NCI-H82 (cell line): Measurements from ENCODE around the gene UCK2.
A peak's percentile ranks its signal among the peaks of the same experiment; 100 is the strongest.

Experiments
- DNase-seq: peaks from one replicate; lab custom pipeline; 2025; lab: John Stamatoyannopoulos, UW

The UCK2 gene

GRCh38 chr1:165834229-165834628, 6.8 kb downstream of the UCK2 start:
- no peak for DNase-seq

GRCh38 chr1:165834881-165835280, 7.5 kb downstream of the UCK2 start:
- no peak for DNase-seq

- DNase-seq: no peak
These were observed 9.5 kb downstream of the UCK2 start for GRCh38 chr1:165836664-165837482.

- no peak for DNase-seq
These were observed 10.5 kb downstream of the UCK2 start for GRCh38 chr1:165837838-165838364.

GRCh38 chr1:165840423-165840822, 13.0 kb downstream of the UCK2 start:
- no peak for DNase-seq

- no peak for DNase-seq
These were observed 14.2 kb downstream of the UCK2 start for GRCh38 chr1:165841582-165842017.

- DNase-seq: no peak
These were observed 14.7 kb downstream of the UCK2 start for GRCh38 chr1:165842023-165842670.

GRCh38 chr1:165842671-165843129, 15.3 kb downstream of the UCK2 start:
- DNase-seq: no peak

- no peak for DNase-seq
These were observed 15.9 kb downstream of the UCK2 start for GRCh38 chr1:165843304-165843703.

GRCh38 chr1:165844114-165844798, 16.8 kb downstream of the UCK2 start:
- DNase-seq: no peak

- no peak for DNase-seq
These were observed 17.5 kb downstream of the UCK2 start for GRCh38 chr1:165844933-165845332.

GRCh38 chr1:165845569-165845968, 18.2 kb downstream of the UCK2 start:
- no peak for DNase-seq

GRCh38 chr1:165845992-165846748, 18.8 kb downstream of the UCK2 start:
- no peak for DNase-seq

GRCh38 chr1:165847486-165847885, 20.1 kb downstream of the UCK2 start:
- no peak for DNase-seq

GRCh38 chr1:165849353-165850133, 22.1 kb downstream of the UCK2 start:
- no peak for DNase-seq

- DNase-seq: peak; percentile 29
These were observed 23.7 kb downstream of the UCK2 start for GRCh38 chr1:165851034-165851658.

GRCh38 chr1:165852871-165853270, 25.5 kb downstream of the UCK2 start:
- peak; percentile 40 for DNase-seq

- no peak for DNase-seq
These were observed 26.2 kb downstream of the UCK2 start for GRCh38 chr1:165853528-165854075.

GRCh38 chr1:165854101-165854845, 26.9 kb downstream of the UCK2 start:
- DNase-seq: no peak
